KMS-11 (cell line): ENCODE measurements around the gene RDH8.

ENCODE experiments used
- H2AFZ ChIP-seq: fragments of 200-600 bp; sonication (generic); 2 replicates; pipeline ENCODE4 v1.6.1; 2016; ENCODE audit warnings: antibody characterized with exemption, mixed run types, low read depth
- H3K27ac ChIP-seq: fragments of 200-600 bp; sonication (generic); 2 replicates; pipeline ENCODE4 v1.6.1; 2016; ENCODE audit warnings: mild to moderate bottlenecking, mixed run types
- H3K27me3 ChIP-seq: fragments of 200-600 bp; sonication (generic); 2 replicates; pipeline ENCODE4 v1.6.1; 2017; ENCODE audit warnings: mild to moderate bottlenecking, low read depth, mixed run types, moderate library complexity; ENCODE audit not compliant: insufficient read depth
- H3K36me3 ChIP-seq: fragments of 200-600 bp; sonication (generic); 2 replicates; pipeline ENCODE4 v1.6.1; 2017; ENCODE audit warnings: mild to moderate bottlenecking, mixed run types; ENCODE audit not compliant: insufficient read depth
- H3K4me1 ChIP-seq: fragments of 200-600 bp; sonication (generic); 2 replicates; pipeline ENCODE4 v1.6.1; 2016; ENCODE audit warnings: mild to moderate bottlenecking, low read depth, mixed run types; ENCODE audit not compliant: poor library complexity, severe bottlenecking
- H3K4me2 ChIP-seq: fragments of 200-600 bp; sonication (generic); 2 replicates; pipeline ENCODE4 v1.7.0; 2016; ENCODE audit warnings: mild to moderate bottlenecking, mixed run types
- H3K4me3 ChIP-seq: fragments of 200-600 bp; sonication (generic); IDR thresholded peaks from 2 replicates; pipeline ENCODE4 v1.6.1; 2017; ENCODE audit warnings: low read depth, low read length, mixed read lengths; ENCODE audit not compliant: insufficient read depth
- H3K79me2 ChIP-seq: fragments of 200-600 bp; sonication (generic); 2 replicates; pipeline ENCODE4 v1.6.1; 2016; ENCODE audit warnings: low read depth, mixed run types; ENCODE audit not compliant: insufficient read depth
- H3K9ac ChIP-seq: fragments of 200-600 bp; sonication (generic); 2 replicates; pipeline ENCODE4 v1.6.1; 2016; ENCODE audit warnings: mild to moderate bottlenecking, mixed run types
- H4K20me1 ChIP-seq: fragments of 200-600 bp; sonication (generic); 2 replicates; pipeline ENCODE4 v1.6.1; 2016; ENCODE audit warnings: mild to moderate bottlenecking, mixed run types; ENCODE audit not compliant: insufficient read depth
- CTCF ChIP-seq: fragments of 200-600 bp; sonication (generic); conservative IDR thresholded peaks from 2 replicates; pipeline ENCODE4 v1.6.1; 2017; ENCODE audit warnings: low read depth, mild to moderate bottlenecking, antibody characterized with exemption, low read length, moderate library complexity, mixed read lengths

The RDH8 gene

GRCh38 chr19:9991425-9992191 lies 21.7 kb upstream of the RDH8 start:
- H2AFZ ChIP-seq: no peak overlapping the region
- no peaks in the 10 kb centered on the region for H3K36me3 ChIP-seq
- H3K79me2 ChIP-seq: no peaks in the 10 kb centered on the region
- H3K9ac ChIP-seq: no peak overlapping the region
- H4K20me1 ChIP-seq: no peaks in the 10 kb centered on the region
- H3K4me2 ChIP-seq: no peak overlapping the region
- no peak overlapping the region for H3K27ac ChIP-seq
- peaks cover 30% of the 10 kb centered on the region; the same call in 1 of the 2 replicates for H3K27me3 ChIP-seq
- TF ChIP-seq CTCF: no peak
- H3K4me3 ChIP-seq: no peak overlapping the region
- H3K4me1 ChIP-seq: no peaks in the 10 kb centered on the region

- H3K36me3 ChIP-seq: no peaks in the 10 kb centered on the region
Observed at GRCh38 chr19:9995084-9995483, 18.2 kb upstream of the RDH8 start.

GRCh38 chr19:9995999-9996398 lies 17.3 kb upstream of the RDH8 start:
- no peak overlapping the region for H3K27ac ChIP-seq
- H3K4me2 ChIP-seq: no peak overlapping the region
- H3K79me2 ChIP-seq: no peaks in the 10 kb centered on the region
- H3K9ac ChIP-seq: no peak overlapping the region
- no peaks in the 10 kb centered on the region for H3K36me3 ChIP-seq
- no peak overlapping the region for H2AFZ ChIP-seq
- no peak overlapping the region for H3K4me3 ChIP-seq
- no peaks in the 10 kb centered on the region for H3K4me1 ChIP-seq
- no peaks in the 10 kb centered on the region for H4K20me1 ChIP-seq
- H3K27me3 ChIP-seq: peaks cover 44% of the 10 kb centered on the region; the same call in 1 of the 2 replicates
- TF ChIP-seq CTCF: no peak

More at GRCh38 chr19:9995084-9995483, 18.2 kb upstream of the RDH8 start:
- no peak overlapping the region for H3K9ac ChIP-seq
- no peaks in the 10 kb centered on the region for H3K79me2 ChIP-seq
- no peak overlapping the region for H3K4me2 ChIP-seq
- H3K27ac ChIP-seq: no peak overlapping the region
- no peak for TF ChIP-seq CTCF
- no peaks in the 10 kb centered on the region for H4K20me1 ChIP-seq
- peaks cover 42% of the 10 kb centered on the region; the same call in 1 of the 2 replicates for H3K27me3 ChIP-seq
- no peak overlapping the region for H2AFZ ChIP-seq
- H3K4me1 ChIP-seq: no peaks in the 10 kb centered on the region
- H3K4me3 ChIP-seq: no peak overlapping the region

- TF ChIP-seq CTCF: no peak
- Histone ChIP-seq H2AFZ (no peak overlapping the region), H3K4me1 (no peaks in the 10 kb centered on the region), H3K27me3 (peaks cover 41% of the 10 kb centered on the region; the same call in 1 of the 2 replicates), H3K4me2 (no peak overlapping the region), H3K4me3 (no peak overlapping the region), H3K79me2 (no peaks in the 10 kb centered on the region), H4K20me1 (no peaks in the 10 kb centered on the region), H3K36me3 (no peaks in the 10 kb centered on the region), H3K9ac (no peak overlapping the region), H3K27ac (no peak overlapping the region)
Observed at GRCh38 chr19:9996541-9996940, 16.7 kb upstream of the RDH8 start.
